Cerebellar nuclear complex (tissue), 1 donor: ENCODE measurements around the gene C19orf85.

ENCODE experiments used
- DNase-seq, 2 experiments: peaks; one replicate each; lab custom pipeline; 2025; lab: John Stamatoyannopoulos, UW

C19orf85 gene

DNA sequence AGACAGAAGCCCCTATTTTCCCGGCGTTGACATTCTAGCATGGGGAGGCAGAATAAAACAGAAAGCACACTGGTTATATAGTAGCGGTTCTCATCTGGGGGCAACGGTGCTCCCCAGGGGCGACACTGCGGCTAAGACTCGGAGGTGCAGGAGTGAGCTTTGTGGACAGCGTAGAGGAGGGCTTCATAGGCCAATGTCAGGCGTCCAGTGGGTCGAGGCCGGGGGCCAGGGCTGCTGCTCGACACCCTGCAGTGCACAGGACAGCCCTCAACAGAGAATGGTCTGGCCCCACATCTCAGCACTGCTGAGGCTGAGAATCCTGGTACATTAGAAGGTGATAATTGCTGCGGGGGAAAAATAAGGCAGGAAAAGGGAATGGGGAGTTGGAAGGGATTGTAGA, 13.4 kb upstream of the C19orf85 start:
- no peak for DNase-seq

DNA sequence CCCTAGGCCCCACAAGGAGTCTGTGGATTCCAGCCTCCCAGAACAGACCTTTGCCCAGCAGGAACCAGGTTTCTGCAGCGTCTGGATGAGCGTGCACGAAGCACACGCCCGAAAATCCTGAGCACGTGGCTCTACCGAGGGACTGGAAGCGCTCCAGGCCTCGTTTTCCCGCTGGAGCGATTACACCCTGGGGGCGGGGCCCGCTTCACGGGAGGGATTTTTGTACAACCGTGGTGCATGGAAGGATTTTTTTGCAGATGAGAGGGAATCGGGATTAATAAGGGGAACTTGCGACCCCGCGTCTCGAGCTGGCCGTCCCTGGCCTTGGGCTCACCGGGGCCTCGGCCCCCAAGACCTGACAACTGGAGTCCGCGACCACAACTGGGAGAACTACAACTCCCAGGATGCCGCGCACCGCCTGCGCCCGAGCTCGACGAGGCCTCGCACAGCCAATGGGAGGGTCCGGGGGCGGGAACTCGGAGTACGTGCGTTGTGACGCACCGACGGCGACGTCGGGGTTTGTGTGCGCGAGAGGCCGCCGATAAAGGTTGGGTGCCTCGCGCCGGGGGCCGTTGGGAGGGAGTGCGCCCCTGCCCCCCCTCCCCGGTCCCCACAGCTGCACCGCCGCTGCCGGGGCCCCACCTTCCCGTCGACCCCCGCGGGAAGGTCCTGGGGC, 11.7 kb upstream of the C19orf85 start, which contains the start of gene ZNF628:
TSS of gene ZNF628 (plus strand) at position 518 of the 676 bp plus-strand sequence. CDS start 3,294 bp downstream, outside the sequence.
- DNase-seq, result peak; percentile 85 to 94

DNA sequence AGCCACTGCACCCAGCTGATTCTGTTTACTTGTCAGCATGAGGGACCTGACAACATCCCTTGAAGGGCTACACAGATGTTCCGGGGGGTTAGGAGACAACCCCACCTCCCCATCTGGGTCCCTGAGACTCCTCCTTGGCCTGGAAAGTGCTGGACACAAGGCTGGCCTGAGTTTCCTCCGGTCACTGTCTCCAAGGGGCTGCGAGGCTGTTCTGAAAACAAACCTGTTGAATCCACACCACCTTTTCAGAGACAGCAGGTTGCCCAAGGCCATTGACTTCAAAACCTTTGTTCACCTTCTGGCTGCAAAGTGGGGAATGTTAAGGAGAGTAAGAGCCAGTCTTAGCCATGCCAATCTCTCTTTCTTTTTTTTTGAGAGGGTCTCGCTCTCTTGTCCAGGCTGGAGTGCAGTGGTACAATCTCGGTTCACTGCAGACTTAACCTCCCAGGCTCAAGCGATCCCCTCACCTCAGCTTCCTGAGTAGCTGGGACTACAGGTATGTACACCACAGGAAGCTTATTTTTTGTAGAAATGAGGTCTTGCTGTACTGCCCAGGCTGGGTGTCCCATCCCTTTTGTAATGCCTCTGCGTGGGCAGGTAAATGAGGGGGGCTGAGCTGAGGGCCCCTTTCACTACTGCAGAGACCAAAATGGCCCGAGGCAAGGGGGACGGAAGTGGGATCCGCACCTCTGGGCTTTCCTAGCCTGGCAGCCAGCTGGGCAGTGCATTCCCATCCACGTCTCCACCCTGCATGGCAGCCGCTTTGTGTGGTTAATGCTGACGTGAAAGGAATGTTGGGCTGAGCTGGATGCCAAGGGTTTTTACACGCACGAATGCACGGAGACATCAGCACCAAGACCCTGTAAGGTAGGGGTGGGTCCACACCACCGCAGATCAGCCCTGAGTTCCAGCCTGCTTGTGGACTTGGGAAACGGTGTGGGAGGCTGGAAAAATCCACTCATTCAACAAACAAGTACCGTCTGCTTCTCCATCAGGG, 10.0 kb upstream of the C19orf85 start:
- DNase-seq, result no peak

DNA sequence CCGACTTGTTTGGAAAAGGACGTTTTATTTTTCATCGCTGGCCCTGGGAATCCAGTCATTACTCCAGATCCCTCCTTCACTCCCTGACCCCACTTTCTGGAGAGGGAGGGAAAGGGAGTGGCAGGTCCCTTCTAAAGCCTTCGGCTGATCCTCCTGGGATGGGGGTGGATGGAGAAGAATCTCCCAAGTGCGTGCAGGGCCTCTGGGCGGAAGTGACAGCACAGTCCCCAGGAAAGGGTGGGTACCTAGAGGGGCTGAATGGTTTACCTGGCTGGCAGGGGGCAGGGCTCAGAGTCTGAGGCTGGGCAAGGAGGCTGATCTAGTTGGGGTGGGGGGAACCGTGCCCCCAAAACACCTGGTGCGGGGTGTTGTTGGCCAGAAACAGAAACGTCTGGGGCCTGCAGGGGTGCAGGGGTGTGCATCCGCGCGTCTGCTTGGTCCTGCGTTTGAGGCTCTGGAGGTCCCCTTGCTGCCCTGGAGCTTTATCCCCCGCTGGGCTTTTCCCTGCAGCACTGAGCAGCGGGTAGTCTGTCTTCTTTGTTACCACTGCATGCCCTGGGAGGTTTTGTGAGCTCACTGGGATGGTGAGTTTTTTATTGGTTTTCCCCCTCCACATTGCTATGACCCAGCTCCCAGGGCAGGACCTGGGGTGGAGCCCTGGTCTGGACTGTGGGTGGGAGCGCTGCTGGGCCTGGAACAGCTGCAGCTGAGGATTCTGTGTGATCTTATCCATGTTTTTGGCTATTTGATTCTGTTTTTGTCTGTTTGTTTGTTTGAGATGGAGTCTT, 8.9 kb upstream of the C19orf85 start:
- DNase-seq, result no peak

DNA sequence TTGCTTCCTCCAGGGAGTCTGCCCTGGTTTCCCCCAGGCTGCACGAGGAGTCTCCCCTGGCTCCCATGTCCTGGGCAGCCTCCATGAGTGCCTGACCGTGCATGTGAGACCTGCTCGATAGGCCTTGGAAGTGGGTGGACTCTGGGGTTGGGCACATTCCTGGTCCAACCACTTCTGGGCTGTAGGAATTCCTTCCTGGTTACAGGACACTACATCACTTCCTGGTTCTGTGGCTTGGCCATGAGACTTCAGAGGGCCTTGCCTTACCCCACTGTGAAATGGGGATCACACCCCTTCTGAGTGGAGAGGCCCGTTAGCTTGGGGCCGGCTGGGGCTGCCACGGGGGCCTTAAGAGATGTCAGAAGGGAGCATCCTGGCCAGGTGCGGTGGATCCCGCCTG, 7.9 kb upstream of the C19orf85 start:
- DNase-seq, result no peak

DNA sequence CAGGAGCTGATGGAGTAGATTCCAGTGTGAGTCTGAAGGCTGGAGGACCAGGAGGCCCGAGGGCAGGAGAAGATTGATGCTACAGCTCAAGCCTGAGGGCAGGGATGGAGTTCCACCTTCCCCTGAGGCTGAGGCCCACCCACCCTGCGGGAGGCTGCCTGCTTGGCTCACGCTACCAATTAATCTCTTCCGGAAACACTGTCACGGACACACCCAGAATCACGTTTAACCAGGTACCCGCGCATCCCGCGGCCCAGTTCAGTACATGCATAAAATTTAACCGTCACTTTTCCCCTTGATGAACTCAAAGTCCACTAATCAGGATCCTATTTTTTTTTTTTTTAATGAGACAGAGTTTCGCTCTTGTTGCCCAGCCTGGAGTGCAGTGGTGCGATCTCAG, 6.7 kb upstream of the C19orf85 start:
- no peak for DNase-seq

DNA sequence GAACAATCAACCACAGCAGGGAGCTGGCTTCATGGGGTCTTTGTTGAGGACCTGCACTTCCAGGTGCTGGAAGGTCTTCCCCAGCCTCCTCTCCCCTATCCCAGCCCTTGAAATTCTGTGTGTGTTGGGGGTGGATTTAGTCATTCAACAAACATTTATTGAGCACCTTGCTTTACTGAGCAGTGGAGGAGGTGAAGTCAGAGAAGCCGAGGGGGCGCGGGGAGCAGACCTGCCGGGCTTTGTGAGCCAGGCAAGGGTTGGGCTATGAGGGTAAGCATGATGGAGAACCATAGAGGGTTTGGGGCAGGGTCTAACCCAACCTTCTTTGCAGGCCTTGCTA, 3.5 kb upstream of the C19orf85 start:
- no peak for DNase-seq

DNA sequence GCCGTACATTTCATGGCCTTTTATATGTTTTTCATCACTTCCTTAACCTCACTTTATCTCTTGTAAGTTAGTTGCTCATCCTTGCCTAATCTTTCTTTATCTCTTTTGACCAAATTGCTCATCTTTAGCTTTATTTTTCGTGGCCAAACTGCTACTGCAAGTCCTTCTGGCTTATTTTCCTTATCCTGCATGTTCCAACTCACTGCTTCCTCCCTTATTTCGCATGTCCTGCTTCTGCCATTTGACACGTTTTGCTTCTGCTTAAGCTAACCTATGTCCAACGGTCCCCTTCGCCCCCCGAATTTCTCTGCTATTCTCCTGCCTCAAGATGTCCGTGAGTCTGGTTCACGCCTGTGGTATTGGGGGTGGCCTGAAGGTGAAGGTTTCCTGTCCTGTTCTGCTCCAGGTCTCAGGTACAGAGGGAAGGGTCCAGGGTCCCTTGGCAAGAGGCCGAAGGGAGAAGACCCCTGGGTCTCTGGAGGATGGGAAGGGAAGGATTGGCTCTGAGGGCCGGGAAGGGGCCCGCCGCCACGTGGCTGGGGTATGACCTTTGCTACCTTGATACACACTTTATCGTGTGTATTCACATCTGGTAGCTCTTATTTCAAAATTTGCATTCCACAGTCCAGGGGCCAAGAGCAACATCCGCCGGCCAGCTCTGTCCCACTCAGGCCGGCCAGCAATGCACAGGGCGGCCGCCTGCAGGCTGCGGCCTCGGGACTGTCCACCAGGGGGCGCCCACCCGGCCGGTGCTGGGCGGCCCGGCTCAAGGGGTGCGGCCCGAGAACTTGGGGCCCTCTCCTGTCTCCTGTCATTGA, 2.9 kb upstream of the C19orf85 start:
- DNase-seq, result no peak

DNA sequence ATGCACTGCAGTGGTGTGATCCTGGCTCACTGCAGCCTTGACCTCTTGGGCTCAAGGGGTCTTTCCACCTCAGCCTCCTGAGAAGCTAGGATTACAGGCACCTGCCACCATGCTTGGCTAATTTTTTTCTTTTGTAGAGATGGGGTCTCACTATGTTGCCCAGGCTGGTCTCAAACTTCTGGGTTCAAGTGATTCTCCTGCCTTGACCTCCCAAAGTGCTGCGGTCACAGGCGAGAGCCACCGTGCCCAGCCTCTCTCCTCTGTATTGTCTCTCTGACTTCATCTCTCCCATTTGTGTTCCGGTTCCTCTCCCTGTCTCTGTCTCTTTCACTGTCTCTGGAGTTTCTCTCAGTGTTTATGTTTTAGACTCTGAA, 1.7 kb upstream of the C19orf85 start:
- DNase-seq, result no peak

DNA sequence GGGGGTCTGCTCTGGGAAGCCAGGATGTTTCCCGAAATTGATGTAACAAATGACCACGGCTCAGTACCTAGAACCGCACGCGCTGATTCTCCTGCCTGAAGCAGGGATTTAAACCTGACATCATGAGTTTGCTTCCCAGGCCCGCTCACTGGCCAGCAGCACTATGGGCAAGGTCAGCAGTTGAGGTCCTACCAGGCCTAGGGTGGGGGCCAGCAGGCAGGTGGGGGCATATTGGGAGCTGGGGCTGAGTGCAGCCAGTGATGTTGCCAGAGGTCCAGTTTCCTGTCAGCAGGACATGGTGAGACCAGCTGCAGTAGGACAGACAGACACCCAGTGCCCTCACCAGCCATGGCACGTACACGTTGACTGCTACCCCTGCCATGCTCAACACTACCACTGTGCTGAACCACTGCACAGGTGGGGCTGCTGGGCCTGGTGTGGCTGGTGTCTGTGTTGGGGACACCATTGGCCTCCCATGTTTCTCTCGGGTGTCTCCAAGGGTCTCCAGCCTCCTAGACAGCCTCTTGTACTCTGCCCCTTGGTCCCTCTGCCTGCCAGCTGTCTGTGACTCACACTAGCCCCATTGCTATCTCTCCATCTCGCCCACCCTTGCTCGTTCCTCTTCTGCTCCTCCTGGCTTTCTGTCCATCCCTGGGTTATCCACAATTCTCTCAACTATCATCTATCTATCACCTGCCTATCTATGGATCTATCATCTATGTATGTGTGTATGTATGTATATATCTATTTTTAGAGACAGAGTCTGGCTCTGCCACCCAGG, 1.1 kb upstream of the C19orf85 start:
- DNase-seq, result no peak

DNA sequence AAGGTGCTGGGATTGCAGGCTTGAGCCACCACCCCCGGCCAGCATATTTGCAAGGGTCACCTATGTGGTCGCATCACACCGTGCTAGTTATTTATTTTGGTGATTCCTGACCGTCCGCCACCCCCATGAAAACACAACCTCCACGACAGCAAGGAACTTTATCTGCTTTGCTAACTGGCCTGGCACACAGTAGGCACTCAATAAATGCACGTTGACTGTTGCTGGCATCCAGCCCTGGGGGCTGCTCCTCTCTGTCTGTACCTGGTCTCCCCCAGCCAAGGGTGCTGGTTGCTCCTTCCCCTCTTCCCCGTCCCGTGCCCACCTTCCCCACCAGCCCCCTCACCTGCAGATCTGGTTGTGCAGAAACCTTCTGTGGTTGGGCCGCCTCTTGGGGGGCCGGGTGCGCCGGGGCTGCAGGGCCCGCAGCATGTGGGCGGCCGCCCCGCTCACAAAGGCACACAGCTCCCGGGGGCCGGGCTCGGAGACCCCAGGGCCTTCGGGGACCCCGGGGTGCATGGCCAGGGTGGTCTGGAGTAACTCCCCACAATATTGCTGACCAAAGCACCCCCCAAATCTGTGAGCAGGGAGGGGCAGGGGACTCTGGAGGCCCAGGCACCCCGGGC, 401 bp downstream of the C19orf85 start:
- DNase-seq, result no peak

DNA sequence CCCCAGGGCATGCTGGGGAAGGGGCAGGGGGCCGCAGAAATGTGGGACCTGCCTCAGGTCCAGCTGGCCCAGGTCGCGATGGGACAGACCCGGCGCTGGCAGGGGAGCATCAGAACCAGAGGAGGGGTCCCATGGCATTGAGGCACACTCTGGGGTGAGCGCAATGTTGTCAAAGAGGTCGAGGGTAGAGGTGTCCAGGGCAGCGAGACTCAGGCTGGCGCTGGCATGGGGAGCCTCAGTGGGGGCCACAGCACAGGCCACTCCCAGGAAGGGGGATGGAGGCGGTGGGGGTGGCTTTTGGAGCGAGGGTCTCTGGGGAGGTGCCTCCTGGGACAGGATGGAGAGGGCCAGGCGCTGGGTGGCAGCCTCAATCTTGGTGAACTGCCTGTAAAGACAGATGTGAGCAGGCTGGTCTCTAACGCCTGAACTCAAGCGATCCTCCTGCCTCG, 944 bp downstream of the C19orf85 start:
- no peak for DNase-seq

DNA sequence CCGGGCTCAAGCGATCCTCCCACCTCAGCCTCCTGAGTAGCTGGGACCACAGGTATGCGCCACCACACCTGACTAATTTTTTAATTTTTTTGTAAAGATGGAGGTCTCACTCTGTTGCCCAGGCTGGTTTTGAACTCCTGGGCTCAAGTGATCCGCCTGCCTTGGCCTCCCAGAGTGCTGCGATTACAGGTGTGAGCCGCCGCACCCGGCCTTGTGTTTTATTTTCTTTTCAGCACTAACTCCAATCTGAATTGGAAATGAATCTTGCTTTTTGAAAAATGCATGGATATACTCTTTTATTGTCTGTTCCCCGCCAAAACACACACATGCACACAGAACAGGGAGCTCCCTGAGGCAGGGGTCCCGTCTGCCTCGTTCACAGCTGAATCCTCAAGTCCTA, 1.8 kb downstream of the C19orf85 start:
- DNase-seq, result no peak

DNA sequence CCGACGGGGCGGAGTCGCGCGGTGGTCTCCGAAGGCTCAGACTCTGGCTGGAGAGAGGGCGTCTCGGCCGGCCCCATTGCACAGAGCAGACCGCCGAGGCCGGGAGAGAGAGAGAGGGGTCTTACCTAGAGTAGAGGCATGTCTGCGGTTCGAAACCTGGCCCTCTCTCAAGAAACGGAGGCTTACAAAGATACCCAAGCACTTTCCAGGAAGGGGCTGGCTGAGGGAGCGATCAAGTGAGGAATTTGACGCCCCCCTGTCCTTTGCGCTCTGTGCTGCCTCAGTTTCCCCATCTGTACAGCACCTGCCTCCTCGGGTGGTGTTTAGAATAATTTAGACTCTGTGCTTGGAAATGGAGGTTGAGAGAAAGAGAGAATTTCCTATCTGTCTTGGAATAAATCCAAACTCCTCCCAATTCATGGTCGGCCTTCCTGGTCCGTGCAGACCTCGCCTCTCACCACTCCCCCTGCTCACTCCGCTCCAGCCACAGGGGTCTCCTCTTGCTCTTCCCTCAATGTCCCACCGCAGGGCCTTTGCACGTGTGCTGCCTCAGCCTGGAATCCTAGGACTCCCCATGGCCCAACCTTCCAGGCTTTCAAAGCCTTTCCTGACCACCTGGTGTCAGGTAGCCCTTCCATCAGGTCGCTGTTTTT, 2.5 kb downstream of the C19orf85 start:
- no peak for DNase-seq

DNA sequence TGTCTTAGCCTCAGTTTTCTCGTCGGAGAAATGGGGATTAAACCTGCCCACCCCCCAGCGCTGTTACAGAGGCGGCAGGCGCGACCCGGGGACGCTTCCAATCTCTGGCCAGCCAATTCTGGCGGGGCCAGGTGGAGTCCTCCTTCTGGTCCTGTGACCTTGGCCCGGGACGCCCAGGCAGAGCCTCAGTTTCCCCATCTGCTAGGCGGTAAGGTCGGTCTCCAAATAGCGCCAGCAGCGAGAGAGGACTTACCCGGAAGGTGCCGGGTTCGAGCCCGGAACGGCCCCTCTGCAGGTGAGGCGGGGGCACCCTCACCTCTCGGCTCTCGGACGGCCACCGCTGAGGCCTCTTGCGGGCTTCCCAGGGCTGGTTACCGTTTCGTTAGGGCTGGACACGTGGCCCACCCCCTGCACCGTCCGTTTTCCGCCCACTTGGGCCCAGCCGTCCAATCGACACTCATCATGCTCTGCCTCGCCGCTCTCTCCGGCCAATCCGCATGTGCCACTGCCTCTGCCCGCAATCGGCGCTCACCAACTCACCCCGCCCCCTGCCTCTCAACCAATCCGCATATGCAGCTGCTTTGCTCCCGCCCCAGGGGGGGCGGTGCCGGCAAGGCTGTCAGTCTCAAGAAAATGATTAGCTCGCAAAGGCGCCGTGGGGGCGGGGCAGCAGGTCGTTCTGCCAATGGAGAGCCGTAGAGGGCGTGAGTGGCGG, 3.1 kb downstream of the C19orf85 start, which contains the start of gene ISOC2:
TSS of gene ISOC2 (minus strand) at position 384 of the 715 bp plus-strand sequence. CDS start 5,156 bp downstream, outside the sequence.
- DNase-seq, result peak; percentile 94 to 99

DNA sequence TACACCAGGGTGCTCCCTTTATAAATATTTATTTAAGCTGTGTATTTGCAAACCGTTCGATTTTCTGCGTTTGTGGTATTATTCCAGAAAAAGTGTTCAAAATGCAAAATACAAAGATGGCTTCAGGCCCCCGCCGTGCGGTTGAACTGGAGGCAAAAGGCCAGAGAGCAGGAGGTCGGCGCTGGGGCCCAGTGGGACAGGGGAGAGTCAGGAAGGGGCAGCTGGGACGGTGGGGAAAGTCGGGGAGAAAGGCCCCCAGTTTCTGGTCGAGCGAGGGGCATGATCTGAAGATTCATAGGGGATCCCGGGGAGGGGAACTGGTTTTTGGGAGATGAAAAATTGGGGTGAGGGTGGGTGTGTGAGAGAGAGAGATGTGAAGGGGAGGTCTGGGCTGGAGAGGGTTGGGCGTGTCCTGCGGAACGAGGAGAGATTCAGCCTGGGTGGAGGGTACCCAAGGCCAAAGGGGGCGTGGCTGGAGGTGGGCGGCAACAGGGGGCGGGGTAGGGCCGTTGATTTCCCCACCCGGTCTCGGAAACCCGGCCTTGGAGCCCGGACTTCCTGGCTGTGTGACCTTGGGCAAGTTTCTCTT, 3.8 kb downstream of the C19orf85 start:
- DNase-seq, result no peak

DNA sequence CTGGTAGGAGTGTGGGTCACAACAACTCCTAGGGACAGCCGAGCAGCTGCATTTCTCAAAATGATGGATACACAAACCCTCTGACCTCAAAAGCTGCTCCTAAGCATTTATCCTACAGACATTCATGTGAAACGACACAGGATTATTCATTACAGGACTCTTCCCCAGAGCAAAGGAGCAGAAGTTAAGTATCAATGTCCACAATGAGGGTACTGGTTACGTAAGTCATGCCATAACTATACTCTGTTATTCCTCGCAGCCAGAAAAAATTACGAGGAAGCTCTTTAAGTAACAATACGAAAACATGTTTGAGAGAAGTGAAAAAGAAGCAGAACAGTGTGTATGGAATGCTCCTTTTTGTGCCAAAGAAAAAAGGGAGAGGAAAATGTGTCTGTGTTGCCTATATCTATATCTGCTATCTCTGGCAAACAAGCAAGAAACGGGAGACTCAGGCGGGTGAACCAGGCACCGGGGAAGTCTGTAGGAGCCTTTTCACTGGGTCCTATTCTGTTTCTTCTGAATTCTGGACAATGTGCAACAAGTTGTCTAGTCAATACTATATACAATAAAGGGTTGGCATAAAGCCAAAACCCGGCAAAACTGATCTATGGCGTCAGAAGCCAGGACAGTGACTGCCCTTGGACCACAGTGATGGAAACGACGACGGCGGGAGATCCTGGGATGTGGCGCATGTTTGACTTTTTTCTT, 4.4 kb downstream of the C19orf85 start:
- DNase-seq, result no peak

DNA sequence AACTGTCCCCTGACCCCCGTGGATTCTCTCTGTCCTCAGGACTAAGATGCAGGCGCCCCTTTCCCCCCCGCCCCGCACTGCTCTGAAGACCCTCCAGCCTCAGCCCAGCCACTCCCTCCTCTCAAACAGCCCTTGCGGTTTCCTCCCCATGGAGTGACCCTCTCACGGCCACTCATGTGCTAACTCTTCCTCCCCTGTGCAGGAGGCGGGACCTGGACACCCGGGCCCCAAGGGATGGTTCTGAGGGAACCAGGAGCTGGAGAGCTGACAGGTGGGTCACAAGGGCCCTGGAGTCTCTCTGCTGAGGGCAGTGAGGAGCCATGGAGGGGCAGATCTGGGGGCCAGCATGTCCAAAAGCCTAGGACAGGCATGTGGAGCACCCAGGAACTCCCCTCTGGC, 5.0 kb downstream of the C19orf85 start:
- no peak for DNase-seq
